HUES48 (cell line): ENCODE results near the gene MINDY3.

Experiments used
- H3K27ac ChIP-seq: one replicate; pipeline ENCODE4 v1.7.0; 2013; ENCODE audit warnings: low read depth, low read length, inconsistent platforms
- H3K27me3 ChIP-seq: 2 replicates; pipeline ENCODE4 v1.6.1; 2013; ENCODE audit warnings: mild to moderate bottlenecking, low read length; ENCODE audit not compliant: control insufficient read depth, insufficient read depth
- H3K36me3 ChIP-seq: 2 replicates; pipeline ENCODE4 v1.6.1; 2013; ENCODE audit warnings: low read length; ENCODE audit not compliant: control insufficient read depth, insufficient read depth
- H3K4me1 ChIP-seq: 2 replicates; pipeline ENCODE4 v1.6.1; 2013; ENCODE audit warnings: mild to moderate bottlenecking, low read length; ENCODE audit not compliant: control insufficient read depth, insufficient read depth
- H3K4me3 ChIP-seq: 2 replicates; pipeline ENCODE4 v1.5.1; 2013; ENCODE audit warnings: mild to moderate bottlenecking, low read depth, low read length
- H3K9ac ChIP-seq: 2 replicates; pipeline ENCODE4 v1.6.1; 2013; ENCODE audit warnings: mild to moderate bottlenecking, low read depth, low read length, moderate library complexity
- H3K9me3 ChIP-seq: 2 replicates; pipeline ENCODE4 v1.6.1; 2013; ENCODE audit warnings: low read length; ENCODE audit not compliant: control insufficient read depth, insufficient read depth

Gene MINDY3

DNA sequence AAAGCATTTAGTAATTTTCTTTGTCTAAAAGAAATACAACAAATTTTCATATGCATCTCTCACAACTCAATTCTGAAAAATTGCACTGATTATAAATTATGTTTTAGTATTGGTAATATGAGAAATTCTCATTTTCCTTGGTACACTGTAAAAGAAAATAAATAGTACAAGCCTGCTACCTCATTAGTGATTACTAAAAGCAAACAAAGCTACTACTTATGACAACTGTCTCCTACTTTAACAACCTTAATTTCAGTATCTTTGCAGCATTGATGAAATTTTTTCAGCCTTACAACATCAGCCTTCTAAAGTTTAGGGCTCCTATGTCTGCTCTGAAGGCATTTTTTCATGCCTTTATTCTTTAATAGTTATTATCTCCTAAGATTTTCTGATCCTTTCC lies 65.7 kb downstream of the MINDY3 start:
- H3K4me1 ChIP-seq, result no peaks in the 10 kb centered on the region
- H3K27ac ChIP-seq, result no peak overlapping the region
- no peaks in the 10 kb centered on the region for H3K27me3 ChIP-seq
- H3K9me3 ChIP-seq, result no peaks in the 10 kb centered on the region
- no peak overlapping the region for H3K4me3 ChIP-seq
- no peak overlapping the region for H3K9ac ChIP-seq
- no peaks in the 10 kb centered on the region for H3K36me3 ChIP-seq

DNA sequence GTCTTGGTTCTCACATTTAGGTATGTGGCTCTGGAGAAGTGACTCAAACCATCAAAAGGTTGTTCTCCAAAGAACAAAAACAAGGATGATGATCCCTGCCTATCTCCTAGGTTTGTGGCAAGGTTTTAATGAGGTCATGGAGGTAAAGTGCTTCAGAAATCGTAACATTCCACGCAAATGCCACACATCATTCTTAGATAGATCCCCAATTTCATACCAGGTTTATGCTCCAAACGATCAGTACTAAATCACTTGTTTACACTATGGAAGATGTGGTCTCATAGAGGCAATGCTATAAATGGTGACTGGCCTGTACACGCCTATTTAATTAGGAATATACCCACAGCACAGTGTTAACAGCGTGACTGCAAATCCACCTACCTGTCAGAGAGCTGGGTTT lies 66.6 kb downstream of the MINDY3 start:
- H3K9me3 ChIP-seq, result no peaks in the 10 kb centered on the region
- H3K27ac ChIP-seq, result no peak overlapping the region
- no peak overlapping the region for H3K4me3 ChIP-seq
- no peak overlapping the region for H3K9ac ChIP-seq
- 0 out of 2 replicates have a peak, but pooled peaks cover 5% of the 10 kb centered on the region for H3K36me3 ChIP-seq
- no peaks in the 10 kb centered on the region for H3K4me1 ChIP-seq
- no peaks in the 10 kb centered on the region for H3K27me3 ChIP-seq

DNA sequence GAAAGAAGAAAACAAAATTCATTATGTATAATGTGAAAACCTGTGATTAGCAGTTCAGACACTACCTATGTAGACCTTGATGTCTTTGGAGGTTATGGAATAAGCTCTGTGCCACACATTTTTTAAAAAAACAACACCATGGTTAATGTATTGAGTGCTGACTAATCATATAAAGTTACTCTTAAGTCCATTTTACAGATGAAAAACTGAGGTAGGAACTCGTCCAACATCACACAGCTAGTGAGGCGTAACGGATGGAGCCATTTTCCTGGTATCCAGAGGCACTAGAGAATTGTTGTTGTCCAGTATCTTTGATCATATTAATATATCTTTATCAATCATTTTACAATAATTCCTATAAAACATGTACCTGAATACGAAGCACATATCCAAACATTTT lies 67.5 kb downstream of the MINDY3 start:
- Histone ChIP-seq H3K4me1 (no peaks in the 10 kb centered on the region), H3K27me3 (no peaks in the 10 kb centered on the region), H3K4me3 (no peak overlapping the region)

DNA sequence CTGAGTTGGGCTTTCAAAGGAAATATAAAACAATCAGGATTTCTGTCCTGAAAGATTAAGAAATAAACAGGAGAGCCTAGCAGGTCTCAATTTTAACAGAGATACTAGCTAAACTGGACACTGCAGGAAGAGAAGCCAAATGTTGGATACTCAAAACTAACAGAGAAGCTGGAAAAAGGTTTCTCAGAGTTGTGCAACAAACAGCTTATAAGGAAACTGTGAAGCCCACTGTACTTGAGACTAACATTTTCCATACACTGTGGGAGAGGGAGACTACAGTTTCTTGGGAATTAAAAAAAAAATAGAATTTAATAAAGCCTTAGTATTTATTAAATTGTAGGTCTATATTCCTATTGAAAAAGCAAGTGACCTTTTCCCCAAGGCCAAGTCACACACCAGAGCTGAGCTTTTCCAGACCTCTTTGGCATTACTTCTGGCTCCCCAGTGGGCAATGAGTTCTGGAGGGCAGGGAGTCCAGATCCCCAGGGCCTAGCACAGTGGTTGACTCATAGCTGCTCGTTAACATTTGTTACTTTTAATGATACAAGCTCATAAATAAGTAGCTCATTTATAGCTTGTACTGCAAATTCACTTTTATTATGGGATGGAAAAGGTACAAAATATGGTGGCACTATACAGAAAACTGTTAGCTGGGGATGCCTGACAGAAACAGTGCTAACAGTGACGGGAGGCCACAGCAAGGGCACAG lies 68.3 kb downstream of the MINDY3 start:
- no peaks in the 10 kb centered on the region for H3K9me3 ChIP-seq
- no peak overlapping the region for H3K9ac ChIP-seq
- H3K4me3 ChIP-seq, result no peak overlapping the region
- no peak overlapping the region for H3K27ac ChIP-seq
- no peaks in the 10 kb centered on the region for H3K27me3 ChIP-seq
- H3K4me1 ChIP-seq, result no peaks in the 10 kb centered on the region
- H3K36me3 ChIP-seq, result 0 out of 2 replicates have a peak, but pooled peaks cover 6% of the 10 kb centered on the region

More for the DNA sequence above, 67.5 kb downstream of the MINDY3 start:
- Histone ChIP-seq H3K9ac (no peak overlapping the region), H3K27ac (no peak overlapping the region), H3K36me3 (0 out of 2 replicates have a peak, but pooled peaks cover 6% of the 10 kb centered on the region), H3K9me3 (no peaks in the 10 kb centered on the region)

DNA sequence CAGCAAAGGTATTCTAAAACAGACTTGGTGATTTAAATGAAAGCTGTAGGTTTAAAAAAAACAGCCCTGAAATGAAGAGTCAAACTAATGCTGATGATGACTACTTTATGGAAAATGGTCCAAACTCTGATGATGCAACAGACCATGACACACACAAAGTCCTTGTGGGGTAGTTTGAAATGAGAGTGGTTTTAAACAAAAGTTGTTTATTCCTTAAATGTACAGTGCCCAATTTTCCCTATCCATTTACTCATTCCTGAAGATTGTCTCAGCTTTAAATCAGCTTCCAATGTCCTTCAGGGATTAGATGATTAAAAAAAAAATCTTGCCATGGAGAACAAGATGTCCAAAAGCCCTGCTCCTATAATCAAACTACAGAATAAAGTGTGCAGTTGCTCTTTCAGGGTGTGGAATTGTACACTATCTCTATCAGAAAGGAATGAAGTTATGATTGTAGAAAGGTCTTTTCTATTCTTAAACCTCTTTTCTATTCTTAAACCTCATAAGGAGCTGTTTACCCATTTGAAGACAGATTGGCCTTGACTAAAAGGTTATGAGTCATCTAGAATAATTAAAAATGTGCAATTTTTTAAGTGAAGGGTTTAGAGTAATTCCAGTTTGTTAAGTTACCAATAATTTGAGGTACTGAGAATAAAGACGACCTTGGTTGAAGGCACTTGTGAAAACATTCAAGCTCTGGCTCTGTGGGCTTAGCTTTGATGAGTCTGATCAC lies 70.3 kb downstream of the MINDY3 start:
- H3K27ac ChIP-seq, result no peak overlapping the region
- H3K4me1 ChIP-seq, result peaks cover 2% of the 10 kb centered on the region
- no peak overlapping the region for H3K4me3 ChIP-seq
- H3K36me3 ChIP-seq, result 0 out of 2 replicates have a peak, but pooled peaks cover 6% of the 10 kb centered on the region
- no peaks in the 10 kb centered on the region for H3K27me3 ChIP-seq
- H3K9me3 ChIP-seq, result no peaks in the 10 kb centered on the region
- H3K9ac ChIP-seq, result no peak overlapping the region

DNA sequence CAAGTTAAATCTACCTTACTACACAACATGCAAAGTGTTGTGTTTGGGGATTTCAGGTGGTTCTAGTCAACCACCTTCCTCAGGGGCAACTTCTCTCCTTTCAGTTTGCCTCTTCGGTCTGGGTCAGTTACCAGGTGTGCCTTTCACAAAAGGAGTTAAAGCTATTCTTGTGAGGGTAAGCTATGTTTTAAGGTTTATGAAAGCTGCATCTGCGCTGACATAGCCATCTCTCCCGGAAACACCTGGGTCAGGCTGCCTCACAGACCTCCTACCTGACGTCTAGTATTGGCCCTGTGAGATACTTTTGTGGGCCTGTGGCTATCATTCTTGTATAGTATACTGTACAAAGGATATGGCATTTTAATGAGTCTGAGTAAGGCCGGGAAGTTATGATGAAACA lies 72.9 kb downstream of the MINDY3 start:
- no peak overlapping the region for H3K4me3 ChIP-seq
- 0 out of 2 replicates have a peak, but pooled peaks cover 6% of the 10 kb centered on the region for H3K36me3 ChIP-seq
- H3K27ac ChIP-seq, result no peak overlapping the region
- no peaks in the 10 kb centered on the region for H3K9me3 ChIP-seq
- H3K9ac ChIP-seq, result no peak overlapping the region
- H3K27me3 ChIP-seq, result no peaks in the 10 kb centered on the region
- H3K4me1 ChIP-seq, result peaks cover 8% of the 10 kb centered on the region

DNA sequence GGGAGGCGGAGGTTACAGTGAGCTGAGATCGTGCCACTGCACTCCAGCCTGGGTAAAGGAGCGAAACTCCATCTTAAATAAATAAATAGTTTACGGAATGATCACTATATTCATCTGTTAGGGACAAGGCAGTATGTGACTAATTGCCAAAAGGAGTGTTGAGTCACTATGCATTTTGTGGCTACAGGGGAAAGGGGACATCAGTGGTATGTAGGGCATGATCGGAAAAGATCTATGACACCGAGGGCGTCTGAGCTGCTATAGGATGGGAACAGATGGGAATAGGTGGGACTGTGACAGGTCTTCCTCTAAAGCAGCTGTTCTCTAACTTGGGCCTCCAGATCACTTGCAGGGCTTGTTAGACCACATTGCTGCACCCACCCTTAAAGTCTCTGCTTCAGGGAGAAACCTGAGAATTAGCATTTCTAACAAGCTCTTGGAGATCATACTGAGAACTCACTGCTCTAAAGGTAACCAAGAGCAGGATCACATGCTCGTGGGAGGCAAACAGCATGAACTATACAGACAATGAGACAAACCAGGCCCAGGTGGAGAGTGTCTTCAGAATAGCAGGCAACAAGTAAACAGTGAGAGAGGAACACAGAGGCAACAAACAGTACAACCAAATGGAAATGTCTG lies 75.5 kb downstream of the MINDY3 start:
- Histone ChIP-seq H3K9ac (no peak overlapping the region), H3K9me3 (no peaks in the 10 kb centered on the region), H3K36me3 (0 out of 2 replicates have a peak, but pooled peaks cover 12% of the 10 kb centered on the region), H3K27me3 (no peaks in the 10 kb centered on the region), H3K4me3 (no peak overlapping the region), H3K4me1 (peaks cover 8% of the 10 kb centered on the region), H3K27ac (no peak overlapping the region)

DNA sequence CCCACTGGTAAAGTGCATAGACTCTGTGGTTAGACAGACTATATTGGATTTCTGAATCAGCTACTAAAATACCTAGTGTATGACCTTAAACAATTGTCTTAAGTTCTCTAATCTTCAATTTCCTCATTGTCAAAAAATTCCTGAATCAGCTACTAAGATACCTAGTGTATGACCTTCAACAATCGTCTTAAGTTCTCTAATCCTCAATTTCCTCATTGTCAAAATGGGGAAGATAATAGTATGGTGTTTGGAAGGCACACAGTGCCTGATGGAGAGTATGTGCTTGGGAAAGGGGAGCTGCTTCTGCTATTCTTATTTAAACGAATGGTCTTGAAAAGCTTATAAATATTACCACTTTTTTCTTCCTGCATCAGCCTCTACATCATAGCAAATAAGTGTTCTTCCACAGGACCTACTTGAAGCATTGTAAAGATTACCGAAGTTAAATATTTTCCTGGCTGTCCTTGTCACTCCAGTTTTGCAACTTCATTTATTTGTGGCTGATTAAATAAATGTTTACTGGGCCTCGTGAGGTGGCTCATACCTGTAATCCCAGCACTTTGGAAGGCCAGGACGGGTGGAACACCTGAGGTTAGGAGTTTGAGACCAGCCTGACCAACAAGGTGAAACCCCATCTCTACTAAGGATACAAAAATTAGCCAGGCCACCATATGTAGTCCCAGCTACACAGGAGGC lies 76.2 kb downstream of the MINDY3 start:
- Histone ChIP-seq H3K9ac (no peak overlapping the region), H3K27ac (no peak overlapping the region), H3K36me3 (peaks cover 12% of the 10 kb centered on the region; the same call in 1 of the 2 replicates), H3K4me1 (peaks cover 8% of the 10 kb centered on the region), H3K27me3 (no peaks in the 10 kb centered on the region), H3K4me3 (no peak overlapping the region), H3K9me3 (no peaks in the 10 kb centered on the region)

DNA sequence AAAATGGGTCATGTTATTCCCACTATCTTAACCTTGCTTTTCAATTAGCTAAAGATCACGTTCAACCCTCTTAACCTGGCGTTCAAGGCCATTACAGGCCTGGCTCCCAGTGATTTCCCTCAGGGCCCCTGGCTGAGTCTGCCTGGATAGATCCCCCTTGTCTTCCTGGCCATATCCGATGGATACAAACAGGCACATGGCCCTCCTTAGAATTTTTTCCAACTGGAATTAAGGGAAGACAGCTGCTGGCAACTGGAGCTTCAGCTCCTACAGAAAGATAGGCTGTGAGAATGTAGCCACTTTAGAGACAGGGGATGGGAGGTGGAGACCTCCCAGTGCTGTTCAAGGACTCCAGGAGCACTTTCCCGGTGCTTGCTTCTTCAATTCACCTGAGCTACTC lies 77.5 kb downstream of the MINDY3 start:
- H3K9me3 ChIP-seq, result no peaks in the 10 kb centered on the region
- H3K9ac ChIP-seq, result no peak overlapping the region
- no peak overlapping the region for H3K4me3 ChIP-seq
- no peaks in the 10 kb centered on the region for H3K27me3 ChIP-seq
- H3K27ac ChIP-seq, result no peak overlapping the region
- H3K4me1 ChIP-seq, result peaks cover 8% of the 10 kb centered on the region
- peaks cover 15% of the 10 kb centered on the region; the same call in 1 of the 2 replicates for H3K36me3 ChIP-seq

DNA sequence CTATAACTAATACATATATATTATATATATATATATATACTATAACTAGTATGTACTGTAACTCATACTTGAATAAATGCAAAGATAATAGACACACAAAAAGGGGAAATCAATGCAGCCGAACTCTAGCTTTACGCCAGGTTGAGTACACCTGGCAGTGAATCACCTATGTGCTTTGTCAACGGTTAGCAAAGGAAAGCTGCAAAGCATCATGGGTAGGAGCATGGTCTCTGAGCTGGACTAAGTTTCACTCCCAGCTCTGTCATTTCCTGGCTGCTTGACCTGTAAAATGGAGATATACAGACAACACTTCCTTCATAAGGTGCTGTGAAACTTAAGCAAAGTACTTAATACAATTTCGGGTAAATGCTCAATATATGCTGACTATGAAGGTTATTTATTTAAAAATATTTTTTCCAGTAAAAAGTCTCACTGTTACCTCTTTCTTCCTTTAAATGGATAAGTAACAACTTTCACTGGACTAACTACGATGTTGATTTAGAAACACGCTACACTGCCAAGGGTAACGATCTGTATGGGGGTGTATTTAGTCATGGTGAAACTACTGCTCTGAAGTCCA lies 78.8 kb downstream of the MINDY3 start:
- H3K4me3 ChIP-seq, result no peak overlapping the region
- no peak overlapping the region for H3K9ac ChIP-seq
- no peak overlapping the region for H3K27ac ChIP-seq
- H3K36me3 ChIP-seq, result peaks cover 15% of the 10 kb centered on the region; the same call in 1 of the 2 replicates
- no peaks in the 10 kb centered on the region for H3K9me3 ChIP-seq
- H3K27me3 ChIP-seq, result no peaks in the 10 kb centered on the region
- H3K4me1 ChIP-seq, result peaks cover 8% of the 10 kb centered on the region
